GM19238 (cell line): ENCODE results near the gene IGF2R.

ENCODE experiments used
- DNase-seq: peaks from one replicate; pipeline ENCODE4 v3.0.0; 2011; ENCODE audit warnings: low spot score; ENCODE audit not compliant: insufficient read length

The IGF2R gene

GRCh38 chr6:160027076-160027475 is 58.2 kb downstream of the IGF2R start:
- DNase-seq, result no peak

- DNase-seq, result no peak
These were observed 59.0 kb downstream of the IGF2R start for GRCh38 chr6:160027931-160028330.

- no peak for DNase-seq
These were observed 59.8 kb downstream of the IGF2R start for GRCh38 chr6:160028487-160029275.

GRCh38 chr6:160029525-160029924 is 60.6 kb downstream of the IGF2R start:
- no peak for DNase-seq

- no peak for DNase-seq
These were observed 61.2 kb downstream of the IGF2R start for GRCh38 chr6:160030103-160030502.

GRCh38 chr6:160031442-160031841 is 62.6 kb downstream of the IGF2R start:
- no peak for DNase-seq

GRCh38 chr6:160031871-160032270 is 63.0 kb downstream of the IGF2R start:
- DNase-seq, result no peak

GRCh38 chr6:160032538-160032937 is 63.7 kb downstream of the IGF2R start:
- no peak for DNase-seq

- no peak for DNase-seq
These were observed 65.4 kb downstream of the IGF2R start for GRCh38 chr6:160034036-160034930.

- DNase-seq, result no peak
These were observed 66.4 kb downstream of the IGF2R start for GRCh38 chr6:160035241-160035640.

- no peak for DNase-seq
These were observed 66.9 kb downstream of the IGF2R start for GRCh38 chr6:160035693-160036330.

GRCh38 chr6:160036331-160036695 is 67.4 kb downstream of the IGF2R start:
- DNase-seq, result no peak

GRCh38 chr6:160036790-160037206 is 67.9 kb downstream of the IGF2R start:
- DNase-seq, result no peak

- no peak for DNase-seq
These were observed 69.6 kb downstream of the IGF2R start for GRCh38 chr6:160038479-160038878.

GRCh38 chr6:160039441-160039840 is 70.6 kb downstream of the IGF2R start:
- DNase-seq, result no peak

- no peak for DNase-seq
These were observed 71.2 kb downstream of the IGF2R start for GRCh38 chr6:160040055-160040454.

GRCh38 chr6:160040527-160041264 is 71.8 kb downstream of the IGF2R start:
- no peak for DNase-seq

GRCh38 chr6:160041608-160042007 is 72.7 kb downstream of the IGF2R start:
- DNase-seq, result no peak

GRCh38 chr6:160042014-160042773 is 73.3 kb downstream of the IGF2R start:
- no peak for DNase-seq

GRCh38 chr6:160042788-160043301 is 74.0 kb downstream of the IGF2R start:
- no peak for DNase-seq
